ENCODE results near the gene BRK1.
"Not testable (repeated sequence)": the region's sequence is repeated elsewhere in the genome, so short reads cannot be mapped to it uniquely, and the experiment has no call there.

The BRK1 gene

GRCh38 chr3:10145685-10146084 is 30.2 kb downstream of the BRK1 start:
- Histone ChIP-seq H3K27me3 (ENCODE audit: control insufficient read depth, insufficient read depth, low read length) (no peaks in the 10 kb centered on the region), H3K4me3 (ENCODE audit: low read length) (no peak overlapping the region), H3K27ac (ENCODE audit: low read length) (no peak overlapping the region), H3K4me1 (ENCODE audit: control insufficient read depth, low read depth, low read length) (no peaks in the 10 kb centered on the region), H3K9me3 (ENCODE audit: control insufficient read depth, low read depth, low read length) (no peaks in the 10 kb centered on the region), H3K36me3 (ENCODE audit: control insufficient read depth, low read depth, low read length) (peaks cover 20% of the 10 kb centered on the region), H3K9ac (ENCODE audit: low read length) (no peak overlapping the region)

DNA sequence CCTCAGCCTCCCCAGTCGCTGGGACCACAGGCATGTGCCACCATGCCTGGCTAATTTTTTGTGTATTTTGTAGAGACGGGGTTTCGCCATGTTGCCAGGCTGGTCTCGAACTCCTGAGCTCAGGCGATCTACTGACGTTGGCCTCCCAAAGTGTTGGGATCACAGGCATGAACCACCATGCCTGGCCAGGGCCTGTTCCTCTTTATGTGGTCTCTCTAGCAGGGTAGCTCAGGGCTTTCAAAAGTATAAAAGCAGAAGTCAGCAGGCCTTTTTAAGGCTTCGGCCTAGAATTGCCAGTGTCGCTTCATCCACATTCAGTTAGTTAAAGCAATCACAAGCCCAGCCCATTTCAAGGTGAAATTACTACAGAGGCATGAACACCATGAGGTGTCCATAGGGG is 33.8 kb downstream of the BRK1 start:
- no peaks in the 10 kb centered on the region for H3K4me1 ChIP-seq (ENCODE audit: control insufficient read depth, low read depth, low read length)
- H3K27me3 ChIP-seq (ENCODE audit: control insufficient read depth, insufficient read depth, low read length) = no peaks in the 10 kb centered on the region
- H3K9ac ChIP-seq (ENCODE audit: low read length) = no peak overlapping the region
- peaks cover 29% of the 10 kb centered on the region for H3K36me3 ChIP-seq (ENCODE audit: control insufficient read depth, low read depth, low read length)
- H3K27ac ChIP-seq (ENCODE audit: low read length) = no peak overlapping the region
- H3K4me3 ChIP-seq (ENCODE audit: low read length) = no peak overlapping the region
- H3K9me3 ChIP-seq (ENCODE audit: control insufficient read depth, low read depth, low read length) = no peaks in the 10 kb centered on the region

DNA sequence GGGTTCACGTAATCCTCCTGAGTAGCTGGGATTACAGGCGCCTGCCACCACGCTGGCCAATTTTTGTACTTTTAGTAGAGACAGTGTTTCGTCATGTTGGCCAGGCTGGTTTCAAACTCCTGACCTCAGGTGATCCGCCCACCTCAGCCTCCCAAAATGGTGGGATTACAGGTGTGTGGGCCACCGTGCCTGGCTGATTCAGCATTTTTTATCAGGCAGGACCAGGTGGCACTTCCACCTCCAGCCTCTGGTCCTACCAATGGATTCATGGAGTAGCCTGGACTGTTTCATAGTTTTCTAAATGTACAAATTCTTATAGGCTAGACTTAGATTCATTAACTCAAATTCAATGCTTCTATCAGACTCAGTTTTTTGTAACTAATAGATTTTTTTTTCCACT is 35.5 kb downstream of the BRK1 start:
- Histone ChIP-seq H3K9me3 (ENCODE audit: control insufficient read depth, low read depth, low read length) (no peaks in the 10 kb centered on the region), H3K4me3 (ENCODE audit: low read length) (no peak overlapping the region), H3K4me1 (ENCODE audit: control insufficient read depth, low read depth, low read length) (no peaks in the 10 kb centered on the region), H3K9ac (ENCODE audit: low read length) (no peak overlapping the region), H3K27me3 (ENCODE audit: control insufficient read depth, insufficient read depth, low read length) (no peaks in the 10 kb centered on the region), H3K27ac (ENCODE audit: low read length) (no peak overlapping the region), H3K36me3 (ENCODE audit: control insufficient read depth, low read depth, low read length) (peaks cover 29% of the 10 kb centered on the region)

DNA sequence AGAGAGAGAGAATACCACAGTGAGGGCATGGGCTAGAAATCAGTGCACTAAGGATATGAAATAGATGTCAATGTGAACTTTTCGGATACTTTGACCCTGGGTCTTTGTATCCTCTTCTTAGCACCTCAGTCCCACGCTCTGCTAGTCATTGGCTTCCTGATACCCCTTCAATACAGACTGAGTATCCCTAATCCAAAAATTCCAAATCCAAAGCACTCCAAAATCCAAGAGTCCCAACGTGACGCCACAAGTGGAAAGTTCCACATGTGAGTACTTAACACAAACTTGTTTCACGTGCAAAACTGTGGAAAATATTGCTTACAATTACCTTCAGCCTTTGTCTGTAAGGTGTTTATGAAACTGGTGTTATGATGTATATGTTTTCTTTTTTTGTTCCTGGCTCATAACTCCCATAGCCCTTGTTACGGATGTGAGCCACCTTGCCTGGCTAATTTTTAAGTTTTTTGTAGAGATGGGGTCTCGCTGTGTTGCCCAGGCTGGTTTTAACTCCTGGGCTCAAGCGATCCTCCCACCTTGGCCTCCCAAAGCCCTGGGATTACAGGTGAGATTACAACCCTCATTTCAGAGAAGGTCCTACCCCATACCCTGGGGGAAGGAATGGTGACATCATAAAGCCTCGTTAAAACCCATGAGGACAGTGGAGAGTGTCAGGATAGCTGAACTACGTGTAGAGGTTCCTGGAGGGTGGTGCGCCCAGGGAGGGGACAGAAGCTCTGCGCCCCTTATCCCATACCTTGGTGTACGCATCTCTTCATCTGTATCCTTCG is 39.1 kb downstream of the BRK1 start:
- Histone ChIP-seq H3K4me3 (ENCODE audit: low read length) (no peak overlapping the region), H3K9me3 (ENCODE audit: control insufficient read depth, low read depth, low read length) (no peaks in the 10 kb centered on the region), H3K27me3 (ENCODE audit: control insufficient read depth, insufficient read depth, low read length) (no peaks in the 10 kb centered on the region), H3K36me3 (ENCODE audit: control insufficient read depth, low read depth, low read length) (peaks cover 20% of the 10 kb centered on the region), H3K4me1 (ENCODE audit: control insufficient read depth, low read depth, low read length) (no peaks in the 10 kb centered on the region), H3K9ac (ENCODE audit: low read length) (no peak overlapping the region), H3K27ac (ENCODE audit: low read length) (no peak overlapping the region)

- H3K27ac ChIP-seq (ENCODE audit: low read length) = no peak overlapping the region
- no peak overlapping the region for H3K9ac ChIP-seq (ENCODE audit: low read length)
- no peak overlapping the region for H3K4me3 ChIP-seq (ENCODE audit: low read length)
- H3K4me1 ChIP-seq (ENCODE audit: control insufficient read depth, low read depth, low read length) = no peaks in the 10 kb centered on the region
- H3K27me3 ChIP-seq (ENCODE audit: control insufficient read depth, insufficient read depth, low read length) = no peaks in the 10 kb centered on the region
- no peaks in the 10 kb centered on the region for H3K9me3 ChIP-seq (ENCODE audit: control insufficient read depth, low read depth, low read length)
- H3K36me3 ChIP-seq (ENCODE audit: control insufficient read depth, low read depth, low read length) = peaks cover 14% of the 10 kb centered on the region
These were observed 39.6 kb downstream of the BRK1 start for GRCh38 chr3:10155123-10155472.

GRCh38 chr3:10155658-10156057 is 40.2 kb downstream of the BRK1 start:
- no peak overlapping the region for H3K4me3 ChIP-seq (ENCODE audit: low read length)
- H3K9me3 ChIP-seq (ENCODE audit: control insufficient read depth, low read depth, low read length) = no peaks in the 10 kb centered on the region
- H3K27me3 ChIP-seq (ENCODE audit: control insufficient read depth, insufficient read depth, low read length) = no peaks in the 10 kb centered on the region
- no peak overlapping the region for H3K27ac ChIP-seq (ENCODE audit: low read length)
- H3K36me3 ChIP-seq (ENCODE audit: control insufficient read depth, low read depth, low read length) = peaks cover 9% of the 10 kb centered on the region
- H3K9ac ChIP-seq (ENCODE audit: low read length) = no peak overlapping the region
- no peaks in the 10 kb centered on the region for H3K4me1 ChIP-seq (ENCODE audit: control insufficient read depth, low read depth, low read length)

DNA sequence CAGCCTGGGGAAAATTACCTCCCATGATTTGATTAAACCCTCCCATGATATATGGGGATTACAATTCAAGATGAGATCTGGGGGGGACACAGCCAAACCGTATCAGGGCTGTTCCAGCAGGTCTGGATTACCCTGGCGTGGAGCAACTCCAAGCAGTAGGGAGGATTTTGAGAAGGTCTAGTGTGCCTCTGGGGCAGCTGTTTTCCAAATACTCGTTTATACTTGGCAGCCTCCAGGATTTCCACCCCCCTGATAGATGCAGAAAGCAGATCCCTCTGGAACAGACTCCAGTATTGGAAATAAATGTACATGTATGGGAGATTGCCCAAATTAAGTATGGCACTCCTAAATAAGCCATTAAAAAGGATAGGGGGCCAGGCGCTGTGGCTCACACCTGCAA is 41.6 kb downstream of the BRK1 start:
- Histone ChIP-seq H3K4me3 (ENCODE audit: low read length) (no peak overlapping the region), H3K27me3 (ENCODE audit: control insufficient read depth, insufficient read depth, low read length) (no peaks in the 10 kb centered on the region), H3K27ac (ENCODE audit: low read length) (no peak overlapping the region), H3K9ac (ENCODE audit: low read length) (no peak overlapping the region), H3K9me3 (ENCODE audit: control insufficient read depth, low read depth, low read length) (no peaks in the 10 kb centered on the region), H3K36me3 (ENCODE audit: control insufficient read depth, low read depth, low read length) (no peaks in the 10 kb centered on the region), H3K4me1 (ENCODE audit: control insufficient read depth, low read depth, low read length) (no peaks in the 10 kb centered on the region)

GRCh38 chr3:10158555-10158954 is 43.1 kb downstream of the BRK1 start:
- H3K4me3 ChIP-seq (ENCODE audit: low read length); H3K9ac ChIP-seq (ENCODE audit: low read length); H3K36me3 ChIP-seq (ENCODE audit: control insufficient read depth, low read depth, low read length); H3K27ac ChIP-seq (ENCODE audit: low read length); H3K4me1 ChIP-seq (ENCODE audit: control insufficient read depth, low read depth, low read length); H3K9me3 ChIP-seq (ENCODE audit: control insufficient read depth, low read depth, low read length); H3K27me3 ChIP-seq (ENCODE audit: control insufficient read depth, insufficient read depth, low read length): not testable (repeated sequence)

- no peaks in the 10 kb centered on the region for H3K9me3 ChIP-seq (ENCODE audit: control insufficient read depth, low read depth, low read length)
- H3K4me3 ChIP-seq (ENCODE audit: low read length) = no peak overlapping the region
- no peak overlapping the region for H3K9ac ChIP-seq (ENCODE audit: low read length)
- no peaks in the 10 kb centered on the region for H3K4me1 ChIP-seq (ENCODE audit: control insufficient read depth, low read depth, low read length)
- H3K36me3 ChIP-seq (ENCODE audit: control insufficient read depth, low read depth, low read length) = no peaks in the 10 kb centered on the region
- H3K27me3 ChIP-seq (ENCODE audit: control insufficient read depth, insufficient read depth, low read length) = peaks cover 6% of the 10 kb centered on the region
- H3K27ac ChIP-seq (ENCODE audit: low read length) = no peak overlapping the region
These were observed 44.9 kb downstream of the BRK1 start for GRCh38 chr3:10160346-10160745.

DNA sequence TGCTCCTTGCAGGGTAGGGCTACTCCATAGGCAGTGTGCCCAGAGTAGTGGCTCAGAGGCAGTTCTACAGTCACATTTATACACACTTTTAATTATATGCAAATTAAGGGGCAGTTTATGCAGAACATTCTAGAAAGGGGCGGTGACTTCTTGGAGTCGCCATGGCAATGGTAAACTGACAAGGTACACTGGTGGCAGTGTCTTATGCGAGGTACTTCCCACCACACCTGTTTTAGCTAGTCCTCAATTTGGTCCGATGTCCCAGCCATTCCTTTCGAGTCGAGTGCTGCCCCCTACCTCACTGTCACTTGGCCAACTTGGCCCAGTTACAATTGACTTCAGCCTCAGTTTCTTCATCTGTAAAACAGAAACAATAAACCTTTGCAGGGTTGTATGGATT is 45.5 kb downstream of the BRK1 start:
- Histone ChIP-seq H3K4me1 (ENCODE audit: control insufficient read depth, low read depth, low read length) (no peaks in the 10 kb centered on the region), H3K27ac (ENCODE audit: low read length) (no peak overlapping the region), H3K4me3 (ENCODE audit: low read length) (no peak overlapping the region)

DNA sequence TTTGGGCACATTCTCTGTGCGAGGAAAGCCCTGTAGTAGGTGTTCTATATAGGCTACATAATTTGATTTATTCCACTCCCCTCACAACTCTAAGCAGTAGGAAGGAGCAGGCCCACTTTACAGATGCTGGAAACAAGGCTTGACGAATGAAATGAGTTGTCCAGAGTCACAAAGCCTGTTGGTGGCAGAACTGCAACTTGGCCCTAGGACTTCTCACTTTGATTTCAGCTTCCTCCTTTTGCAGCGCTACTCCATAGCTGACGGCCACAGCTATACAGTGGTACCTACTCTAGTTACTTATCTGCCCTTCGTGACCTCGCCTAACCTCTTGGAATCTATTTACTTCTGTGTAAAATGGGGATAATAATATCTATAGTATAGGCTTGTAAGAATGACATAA is 46.7 kb downstream of the BRK1 start:
- Histone ChIP-seq H3K4me1 (ENCODE audit: control insufficient read depth, low read depth, low read length) (no peaks in the 10 kb centered on the region), H3K4me3 (ENCODE audit: low read length) (no peak overlapping the region), H3K9ac (ENCODE audit: low read length) (no peak overlapping the region), H3K27ac (ENCODE audit: low read length) (no peak overlapping the region), H3K27me3 (ENCODE audit: control insufficient read depth, insufficient read depth, low read length) (peaks cover 6% of the 10 kb centered on the region), H3K9me3 (ENCODE audit: control insufficient read depth, low read depth, low read length) (no peaks in the 10 kb centered on the region), H3K36me3 (ENCODE audit: control insufficient read depth, low read depth, low read length) (no peaks in the 10 kb centered on the region)

More for the DNA sequence above, 45.5 kb downstream of the BRK1 start:
- no peaks in the 10 kb centered on the region for H3K36me3 ChIP-seq (ENCODE audit: control insufficient read depth, low read depth, low read length)
- peaks cover 6% of the 10 kb centered on the region for H3K27me3 ChIP-seq (ENCODE audit: control insufficient read depth, insufficient read depth, low read length)
- H3K9me3 ChIP-seq (ENCODE audit: control insufficient read depth, low read depth, low read length) = no peaks in the 10 kb centered on the region
- no peak overlapping the region for H3K9ac ChIP-seq (ENCODE audit: low read length)

- H3K4me3 ChIP-seq (ENCODE audit: low read length) = peak overlapping the region; percentile 77
- not testable (repeated sequence) for H3K9ac ChIP-seq (ENCODE audit: low read length); H3K27me3 ChIP-seq (ENCODE audit: control insufficient read depth, insufficient read depth, low read length)
These were observed 48.7 kb downstream of the BRK1 start for GRCh38 chr3:10164201-10164545.

More at GRCh38 chr3:10164201-10164545, 48.7 kb downstream of the BRK1 start:
- H3K9me3 ChIP-seq (ENCODE audit: control insufficient read depth, low read depth, low read length); H3K4me1 ChIP-seq (ENCODE audit: control insufficient read depth, low read depth, low read length); H3K27ac ChIP-seq (ENCODE audit: low read length); H3K36me3 ChIP-seq (ENCODE audit: control insufficient read depth, low read depth, low read length): not testable (repeated sequence)
